ENCODE results near the gene MED15.
"Not testable (repeated sequence)": the region's sequence is repeated elsewhere in the genome, so short reads cannot be mapped to it uniquely, and the experiment has no call there.

DNA sequence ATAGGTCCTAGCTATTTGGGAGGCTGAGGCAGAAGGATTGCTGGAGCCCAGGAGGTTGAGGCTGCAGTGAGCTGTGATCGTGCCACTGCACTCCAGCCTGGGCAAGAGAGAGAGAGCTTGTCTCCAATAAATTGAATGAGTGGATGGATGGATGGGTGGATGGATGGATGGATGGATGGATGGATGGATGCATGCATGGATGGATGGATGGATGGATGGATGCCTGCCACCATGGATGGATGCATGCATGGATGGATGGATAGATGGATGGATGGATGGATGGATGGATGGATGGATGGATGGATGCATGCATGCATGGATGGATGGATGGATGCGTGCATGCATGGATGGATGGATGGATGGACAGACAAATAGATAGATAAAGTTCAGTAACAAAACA, 36.9 kb upstream of the MED15 start:
- TF ChIP-seq, protein P1, sequence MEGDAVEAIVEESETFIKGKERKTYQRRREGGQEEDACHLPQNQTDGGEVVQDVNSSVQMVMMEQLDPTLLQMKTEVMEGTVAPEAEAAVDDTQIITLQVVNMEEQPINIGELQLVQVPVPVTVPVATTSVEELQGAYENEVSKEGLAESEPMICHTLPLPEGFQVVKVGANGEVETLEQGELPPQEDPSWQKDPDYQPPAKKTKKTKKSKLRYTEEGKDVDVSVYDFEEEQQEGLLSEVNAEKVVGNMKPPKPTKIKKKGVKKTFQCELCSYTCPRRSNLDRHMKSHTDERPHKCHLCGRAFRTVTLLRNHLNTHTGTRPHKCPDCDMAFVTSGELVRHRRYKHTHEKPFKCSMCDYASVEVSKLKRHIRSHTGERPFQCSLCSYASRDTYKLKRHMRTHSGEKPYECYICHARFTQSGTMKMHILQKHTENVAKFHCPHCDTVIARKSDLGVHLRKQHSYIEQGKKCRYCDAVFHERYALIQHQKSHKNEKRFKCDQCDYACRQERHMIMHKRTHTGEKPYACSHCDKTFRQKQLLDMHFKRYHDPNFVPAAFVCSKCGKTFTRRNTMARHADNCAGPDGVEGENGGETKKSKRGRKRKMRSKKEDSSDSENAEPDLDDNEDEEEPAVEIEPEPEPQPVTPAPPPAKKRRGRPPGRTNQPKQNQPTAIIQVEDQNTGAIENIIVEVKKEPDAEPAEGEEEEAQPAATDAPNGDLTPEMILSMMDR (IDR thresholded peaks at IDR 0.05 in 2 of 3, conservative IDR thresholded peaks at IDR 0.05 in 1 of 3; ENCODE audit: control insufficient read depth in 2 of 3, extremely low read depth in 1 of 3, insufficient read depth in 1 of 3, low read depth in 3 of 3, low read length in 3 of 3): not testable (repeated sequence)
- not testable (repeated sequence) for TF ChIP-seq EED (IDR thresholded peaks at IDR 0.05; ENCODE audit: low read depth); ZNF24 (IDR thresholded peaks at IDR 0.05); SIN3A (IDR thresholded peaks at IDR 0.05; ENCODE audit: low read depth, low read length); ZNF207 (IDR thresholded peaks at IDR 0.05; ENCODE audit: borderline replicate concordance); POLR2A (IDR thresholded peaks at IDR 0.05; ENCODE audit: low read depth, low read length); TAF1 (IDR thresholded peaks at IDR 0.05; ENCODE audit: borderline replicate concordance, low read depth, low read length); YY1 (IDR thresholded peaks at IDR 0.05; ENCODE audit: low read depth, low read length)
- TF ChIP-seq, protein P2, sequence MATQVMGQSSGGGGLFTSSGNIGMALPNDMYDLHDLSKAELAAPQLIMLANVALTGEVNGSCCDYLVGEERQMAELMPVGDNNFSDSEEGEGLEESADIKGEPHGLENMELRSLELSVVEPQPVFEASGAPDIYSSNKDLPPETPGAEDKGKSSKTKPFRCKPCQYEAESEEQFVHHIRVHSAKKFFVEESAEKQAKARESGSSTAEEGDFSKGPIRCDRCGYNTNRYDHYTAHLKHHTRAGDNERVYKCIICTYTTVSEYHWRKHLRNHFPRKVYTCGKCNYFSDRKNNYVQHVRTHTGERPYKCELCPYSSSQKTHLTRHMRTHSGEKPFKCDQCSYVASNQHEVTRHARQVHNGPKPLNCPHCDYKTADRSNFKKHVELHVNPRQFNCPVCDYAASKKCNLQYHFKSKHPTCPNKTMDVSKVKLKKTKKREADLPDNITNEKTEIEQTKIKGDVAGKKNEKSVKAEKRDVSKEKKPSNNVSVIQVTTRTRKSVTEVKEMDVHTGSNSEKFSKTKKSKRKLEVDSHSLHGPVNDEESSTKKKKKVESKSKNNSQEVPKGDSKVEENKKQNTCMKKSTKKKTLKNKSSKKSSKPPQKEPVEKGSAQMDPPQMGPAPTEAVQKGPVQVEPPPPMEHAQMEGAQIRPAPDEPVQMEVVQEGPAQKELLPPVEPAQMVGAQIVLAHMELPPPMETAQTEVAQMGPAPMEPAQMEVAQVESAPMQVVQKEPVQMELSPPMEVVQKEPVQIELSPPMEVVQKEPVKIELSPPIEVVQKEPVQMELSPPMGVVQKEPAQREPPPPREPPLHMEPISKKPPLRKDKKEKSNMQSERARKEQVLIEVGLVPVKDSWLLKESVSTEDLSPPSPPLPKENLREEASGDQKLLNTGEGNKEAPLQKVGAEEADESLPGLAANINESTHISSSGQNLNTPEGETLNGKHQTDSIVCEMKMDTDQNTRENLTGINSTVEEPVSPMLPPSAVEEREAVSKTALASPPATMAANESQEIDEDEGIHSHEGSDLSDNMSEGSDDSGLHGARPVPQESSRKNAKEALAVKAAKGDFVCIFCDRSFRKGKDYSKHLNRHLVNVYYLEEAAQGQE (IDR thresholded peaks at IDR 0.05; ENCODE audit: low read depth, low read length): not testable (repeated sequence)
- TF ChIP-seq, protein P3, sequence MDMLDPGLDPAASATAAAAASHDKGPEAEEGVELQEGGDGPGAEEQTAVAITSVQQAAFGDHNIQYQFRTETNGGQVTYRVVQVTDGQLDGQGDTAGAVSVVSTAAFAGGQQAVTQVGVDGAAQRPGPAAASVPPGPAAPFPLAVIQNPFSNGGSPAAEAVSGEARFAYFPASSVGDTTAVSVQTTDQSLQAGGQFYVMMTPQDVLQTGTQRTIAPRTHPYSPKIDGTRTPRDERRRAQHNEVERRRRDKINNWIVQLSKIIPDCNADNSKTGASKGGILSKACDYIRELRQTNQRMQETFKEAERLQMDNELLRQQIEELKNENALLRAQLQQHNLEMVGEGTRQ (IDR thresholded peaks at IDR 0.05; ENCODE audit: borderline replicate concordance, low read depth, low read length): not testable (repeated sequence)

Measured in GM12878 (cell line).